ENCODE results near the gene TFRC. TPM values are rescaled to one million over a fixed set of nuclear protein-coding genes. Genes with fewer than 3 reads are reported as not detected.

Gene TFRC
- 36.5 and 43.7 TPM in 2 replicates for total RNA-seq

DNA sequence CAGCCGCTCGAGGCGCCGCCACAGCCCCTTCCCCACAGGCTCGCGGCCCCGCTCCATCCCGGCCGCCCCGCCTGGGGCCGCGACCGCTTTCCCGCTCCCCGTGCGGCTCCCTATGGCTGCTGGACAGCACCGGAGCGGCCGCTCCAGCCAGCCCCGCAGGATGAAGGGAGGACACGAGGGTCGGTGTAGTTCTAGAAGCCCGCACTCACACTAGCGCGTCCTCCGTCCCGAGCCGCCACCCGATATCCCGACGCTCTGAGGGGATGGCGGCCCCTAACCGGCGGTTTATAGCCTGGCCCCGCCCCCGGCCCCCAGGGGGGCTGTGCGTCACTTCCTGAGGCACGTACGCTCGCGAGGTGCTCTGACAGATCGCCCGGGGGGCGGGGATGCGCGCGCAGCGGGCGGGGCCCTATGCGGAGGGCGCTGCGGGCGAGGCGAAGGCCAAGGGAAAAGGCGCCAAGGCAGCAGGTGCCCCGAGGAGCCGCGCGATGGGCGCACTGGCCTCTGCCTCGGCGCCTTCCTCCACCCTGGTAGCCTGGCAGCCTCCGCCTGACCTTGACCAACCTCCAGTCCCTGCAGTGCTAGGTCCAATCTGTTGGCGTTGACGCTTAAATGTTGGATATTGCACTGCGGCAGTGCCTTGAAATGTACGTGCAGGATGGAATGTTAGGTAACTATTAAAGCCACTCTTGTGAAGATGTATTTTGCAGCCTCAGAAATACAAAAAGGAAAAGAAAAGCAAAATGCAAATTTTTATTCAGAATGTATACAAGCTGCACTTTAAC lies at the start of gene TFRC:
TFRC (minus strand) TSS at position 257 of the 785 bp plus-strand sequence. CDS start 4,991 bp downstream, outside the sequence.

Small RNA genes lying within 50 kb of the gene (small RNA-seq; reads per million reads assigned to genes)
- gene RNU7-18P: 0.20 reads per million

Other genes starting within 250 kb of the TFRC start
- gene TNK2, start 173.5 kb downstream of the TFRC start, total RNA-seq: 16.1 and 21.6 TPM in 2 replicates
- not detected in 2 replicates for gene ZDHHC19, start 129.3 kb upstream of the TFRC start, total RNA-seq
- gene SLC51A, start 134.4 kb upstream of the TFRC start, total RNA-seq: not detected in 2 replicates
- 76.2 and 117 TPM in 2 replicates for gene PCYT1A, start 205.6 kb upstream of the TFRC start, total RNA-seq
- 13.9 and 15.3 TPM in 2 replicates for gene DYNLT2B, start 236.2 kb upstream of the TFRC start, total RNA-seq

Measured in placental epithelial cell (primary cell).